ENCODE measurements around the gene KRTAP1-4. TPM values are rescaled to one million over a fixed set of nuclear protein-coding genes. Genes with fewer than 3 reads are reported as not detected.
"Not testable (repeated sequence)": the region's sequence is repeated elsewhere in the genome, so short reads cannot be mapped to it uniquely, and the experiment has no call there.

Gene KRTAP1-4
- total RNA-seq, 2 experiments from 2014 or later, result not detected

DNA sequence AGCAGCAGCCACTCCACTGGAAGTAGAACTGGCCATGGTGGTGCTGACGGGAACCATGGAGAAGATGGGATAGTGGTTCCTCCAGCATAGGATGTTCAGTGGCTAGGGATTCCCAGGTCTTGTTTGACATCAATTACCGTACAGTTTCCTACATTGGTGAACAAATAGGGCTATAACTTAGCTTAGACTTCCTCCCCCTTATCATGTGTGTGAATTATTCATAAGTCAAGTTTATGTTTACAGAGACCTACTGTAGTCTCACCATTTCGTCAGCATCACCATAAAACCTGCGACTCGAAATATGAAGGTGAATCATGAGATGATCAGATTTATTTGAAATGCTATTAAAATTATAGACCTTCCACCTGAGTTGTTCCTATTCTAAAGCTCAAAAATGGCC, 28.7 kb upstream of the KRTAP1-4 start:
- H3K4me1 Mint-ChIP-seq (ENCODE audit: low read depth), result no peaks in the 10 kb centered on the region
- H3K36me3 Mint-ChIP-seq (ENCODE audit: low read depth), result no peaks in the 10 kb centered on the region
- intact Hi-C loops (cut with DNase I, micrococcal nuclease), result no loop called here
- H3K9me3 Mint-ChIP-seq, result peaks cover 7% of the 10 kb centered on the region
- POLR2A ChIA-PET, result no interaction called here
- DNase-seq (no peak), ATAC-seq (ENCODE audit: poor library complexity) (no peak)
- no peak overlapping the region for H3K27ac Mint-ChIP-seq
- H3K36me3 ChIP-seq (ENCODE audit: insufficient read depth, low read length), result no peaks in the 10 kb centered on the region
- CTCF ChIA-PET, result no interaction called here
- no peak overlapping the region for H3K4me3 Mint-ChIP-seq
- H3K9me3 ChIP-seq (ENCODE audit: control insufficient read depth in 1 of 2, insufficient read depth in 1 of 2, low read length in 2 of 2), result no peaks in the 10 kb centered on the region
- peaks cover 0 to 10% of the 10 kb centered on the region in 2 experiments for H3K27me3 ChIP-seq (ENCODE audit: control insufficient read depth in 1 of 2, insufficient read depth in 2 of 2, low read length in 2 of 2)
- H3K27me3 Mint-ChIP-seq, result peaks cover 72% of the 10 kb centered on the region
- no peak overlapping the region for H3K4me3 ChIP-seq (ENCODE audit: low read length)
- H3K27ac ChIP-seq (ENCODE audit: low read depth in 1 of 2, low read length in 2 of 2), result no peak overlapping the region
- H3K4me1 ChIP-seq (ENCODE audit: insufficient read depth, low read length), result no peaks in the 10 kb centered on the region
- no peak for TF ChIP-seq CTCF (IDR thresholded peaks at IDR 0.05)

DNA sequence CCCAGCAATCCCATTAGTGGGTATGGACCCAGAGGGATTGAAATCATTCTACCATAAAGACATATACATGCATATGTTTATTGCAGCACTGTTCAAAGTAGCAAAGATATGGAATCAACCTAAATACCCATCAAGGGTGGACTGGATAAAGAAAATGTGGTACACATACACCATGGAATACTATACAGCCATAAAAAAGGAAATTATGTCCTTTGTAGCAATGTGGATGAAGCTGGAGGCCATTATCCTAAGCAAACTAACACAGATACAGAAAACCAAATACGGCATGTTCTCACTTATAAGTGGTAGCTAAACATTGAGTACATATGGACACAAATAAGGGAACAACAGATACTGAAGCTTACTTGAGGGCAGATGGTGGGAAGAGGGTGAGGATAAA, 27.6 kb upstream of the KRTAP1-4 start:
- ChIA-PET POLR2A (no interaction called here), CTCF (no interaction called here)
- Mint-ChIP-seq H3K36me3 (ENCODE audit: low read depth) (no peaks in the 10 kb centered on the region), H3K27ac (no peak overlapping the region), H3K27me3 (peaks cover 62% of the 10 kb centered on the region), H3K4me1 (ENCODE audit: low read depth) (no peaks in the 10 kb centered on the region), H3K9me3 (peaks cover 7% of the 10 kb centered on the region), H3K4me3 (no peak overlapping the region)
- Histone ChIP-seq H3K27me3 (ENCODE audit: control insufficient read depth in 1 of 2, insufficient read depth in 2 of 2, low read length in 2 of 2) (peaks cover 0 to 10% of the 10 kb centered on the region in 2 experiments), H3K4me3 (ENCODE audit: low read length) (no peak overlapping the region), H3K9me3 (ENCODE audit: control insufficient read depth in 1 of 2, insufficient read depth in 1 of 2, low read length in 2 of 2) (no peaks in the 10 kb centered on the region), H3K27ac (ENCODE audit: low read depth in 1 of 2, low read length in 2 of 2) (no peak overlapping the region), H3K36me3 (ENCODE audit: insufficient read depth, low read length) (no peaks in the 10 kb centered on the region), H3K4me1 (ENCODE audit: insufficient read depth, low read length) (no peaks in the 10 kb centered on the region)
- no peak for ATAC-seq (ENCODE audit: poor library complexity)
- intact Hi-C loops (cut with DNase I, micrococcal nuclease), result no loop called here
- no peak for TF ChIP-seq CTCF (IDR thresholded peaks at IDR 0.05)
- no peak for DNase-seq

- H3K27me3 Mint-ChIP-seq, result peaks cover 46% of the 10 kb centered on the region
- H3K9me3 ChIP-seq (ENCODE audit: control insufficient read depth in 1 of 2, insufficient read depth in 1 of 2, low read length in 2 of 2); H3K4me1 ChIP-seq (ENCODE audit: insufficient read depth, low read length); CTCF ChIA-PET; H3K36me3 Mint-ChIP-seq (ENCODE audit: low read depth); DNase-seq; H3K9me3 Mint-ChIP-seq; H3K4me3 ChIP-seq (ENCODE audit: low read length); ATAC-seq (ENCODE audit: poor library complexity); POLR2A ChIA-PET; H3K27ac Mint-ChIP-seq; H3K27me3 ChIP-seq (ENCODE audit: control insufficient read depth in 1 of 2, insufficient read depth in 2 of 2, low read length in 2 of 2); H3K4me1 Mint-ChIP-seq (ENCODE audit: low read depth); H3K36me3 ChIP-seq (ENCODE audit: insufficient read depth, low read length); H3K4me3 Mint-ChIP-seq; H3K27ac ChIP-seq (ENCODE audit: low read depth in 1 of 2, low read length in 2 of 2): not testable (repeated sequence)
- intact Hi-C loops (cut with DNase I, micrococcal nuclease), result loop anchor here in 1 of 2 experiments (1.0 kb wide), 1 partner anchor 40 kb away; no protein-coding TSS in a partner anchor
Measured at GRCh38 chr17:41055130-41055529, 25.1 kb upstream of the KRTAP1-4 start, which contains the start of gene KRTAP2-2. Gene KRTAP2-2 (minus strand): TSS chr17:41055230. CDS start chr17:41055211, 19 bp downstream.

GRCh38 chr17:41054556-41054955, 24.6 kb upstream of the KRTAP1-4 start:
- H3K4me3 ChIP-seq (ENCODE audit: low read length); H3K9me3 ChIP-seq (ENCODE audit: control insufficient read depth in 1 of 2, insufficient read depth in 1 of 2, low read length in 2 of 2); H3K36me3 ChIP-seq (ENCODE audit: insufficient read depth, low read length); DNase-seq; CTCF ChIA-PET; H3K36me3 Mint-ChIP-seq (ENCODE audit: low read depth); POLR2A ChIA-PET; H3K4me1 Mint-ChIP-seq (ENCODE audit: low read depth); intact Hi-C loops (cut with DNase I, micrococcal nuclease); H3K4me1 ChIP-seq (ENCODE audit: insufficient read depth, low read length); H3K4me3 Mint-ChIP-seq; H3K27me3 ChIP-seq (ENCODE audit: control insufficient read depth in 1 of 2, insufficient read depth in 2 of 2, low read length in 2 of 2); H3K9me3 Mint-ChIP-seq; ATAC-seq (ENCODE audit: poor library complexity); H3K27ac Mint-ChIP-seq; H3K27ac ChIP-seq (ENCODE audit: low read depth in 1 of 2, low read length in 2 of 2): not testable (repeated sequence)
- peaks cover 42% of the 10 kb centered on the region for H3K27me3 Mint-ChIP-seq

All from CD4-positive, alpha-beta T cell (primary cell).